ENCODE measurements around the gene HOXA10.

The HOXA10 gene

DNA sequence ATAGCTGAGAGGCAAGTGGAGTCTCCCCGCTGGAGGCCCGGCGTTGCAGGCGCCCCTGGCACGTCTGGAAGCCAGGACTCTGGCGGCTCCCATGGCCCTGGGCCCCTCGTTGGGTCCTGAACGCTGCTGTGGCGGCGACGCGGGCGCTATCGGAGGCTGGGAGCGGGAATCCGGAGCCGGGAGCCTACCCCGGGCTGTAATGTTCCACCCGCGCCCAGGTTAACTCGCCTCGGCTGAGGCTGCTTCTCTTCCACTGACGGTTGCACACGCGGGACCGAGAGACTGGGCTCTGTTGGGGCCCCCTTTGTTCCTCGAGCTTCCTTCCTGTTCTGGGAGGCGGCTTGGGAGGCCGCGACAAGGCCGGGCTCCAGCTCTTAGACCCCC lies 29.3 kb downstream of the HOXA10 start:
- no peak for DNase-seq (ENCODE audit: low spot score)
- TF ChIP-seq, protein P1, sequence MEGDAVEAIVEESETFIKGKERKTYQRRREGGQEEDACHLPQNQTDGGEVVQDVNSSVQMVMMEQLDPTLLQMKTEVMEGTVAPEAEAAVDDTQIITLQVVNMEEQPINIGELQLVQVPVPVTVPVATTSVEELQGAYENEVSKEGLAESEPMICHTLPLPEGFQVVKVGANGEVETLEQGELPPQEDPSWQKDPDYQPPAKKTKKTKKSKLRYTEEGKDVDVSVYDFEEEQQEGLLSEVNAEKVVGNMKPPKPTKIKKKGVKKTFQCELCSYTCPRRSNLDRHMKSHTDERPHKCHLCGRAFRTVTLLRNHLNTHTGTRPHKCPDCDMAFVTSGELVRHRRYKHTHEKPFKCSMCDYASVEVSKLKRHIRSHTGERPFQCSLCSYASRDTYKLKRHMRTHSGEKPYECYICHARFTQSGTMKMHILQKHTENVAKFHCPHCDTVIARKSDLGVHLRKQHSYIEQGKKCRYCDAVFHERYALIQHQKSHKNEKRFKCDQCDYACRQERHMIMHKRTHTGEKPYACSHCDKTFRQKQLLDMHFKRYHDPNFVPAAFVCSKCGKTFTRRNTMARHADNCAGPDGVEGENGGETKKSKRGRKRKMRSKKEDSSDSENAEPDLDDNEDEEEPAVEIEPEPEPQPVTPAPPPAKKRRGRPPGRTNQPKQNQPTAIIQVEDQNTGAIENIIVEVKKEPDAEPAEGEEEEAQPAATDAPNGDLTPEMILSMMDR (IDR thresholded peaks at IDR 0.05; ENCODE audit: extremely low read depth, missing control alignments), result no peak

GRCh38 chr7:27143950-27144780 lies 30.0 kb downstream of the HOXA10 start:
- TF ChIP-seq, protein P1 (IDR thresholded peaks at IDR 0.05; ENCODE audit: extremely low read depth, missing control alignments), result no peak

DNA sequence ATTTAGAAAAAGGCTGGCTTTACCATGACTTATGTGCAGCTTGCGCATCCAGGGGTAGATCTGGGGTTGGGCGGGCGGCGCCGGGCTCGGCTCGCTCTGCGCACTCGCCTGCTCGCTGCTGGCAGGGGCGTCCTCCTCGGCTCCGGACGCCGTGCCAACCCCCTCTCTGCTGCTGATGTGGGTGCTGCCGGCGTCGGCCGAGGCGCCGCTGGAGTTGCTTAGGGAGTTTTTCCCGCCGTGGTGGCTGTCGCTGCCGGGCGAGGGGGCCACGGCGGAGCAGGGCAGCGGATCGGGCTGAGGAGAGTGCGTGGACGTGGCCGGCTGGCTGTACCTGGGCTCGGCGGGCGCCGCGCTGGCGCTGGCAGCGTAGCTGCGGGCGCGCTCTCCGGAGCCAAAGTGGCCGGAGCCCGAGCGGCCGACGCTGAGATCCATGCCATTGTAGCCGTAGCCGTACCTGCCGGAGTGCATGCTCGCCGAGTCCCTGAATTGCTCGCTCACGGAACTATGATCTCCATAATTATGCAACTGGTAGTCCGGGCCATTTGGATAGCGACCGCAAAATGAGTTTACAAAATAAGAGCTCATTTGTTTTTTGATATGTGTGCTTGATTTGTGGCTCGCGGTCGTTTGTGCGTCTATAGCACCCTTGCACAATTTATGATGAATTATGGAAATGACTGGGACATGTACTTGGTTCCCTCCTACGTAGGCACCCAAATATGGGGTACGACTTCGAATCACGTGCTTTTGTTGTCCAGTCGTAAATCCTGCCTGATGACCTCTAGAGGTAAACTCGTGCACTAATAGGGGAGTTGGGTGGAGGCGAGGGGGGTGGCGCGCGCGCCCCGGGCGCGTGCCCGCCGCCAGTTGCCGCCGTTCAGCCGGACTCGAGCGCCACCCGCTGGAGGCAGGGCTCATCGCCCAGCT lies 30.8 kb downstream of the HOXA10 start, which contains the start of gene HOXA5:
Gene HOXA5 (minus strand): TSS at position 659 of the 927 bp plus-strand sequence. CDS start 74 bp downstream, at position 585.
- no peak for DNase-seq (ENCODE audit: low spot score)
- TF ChIP-seq, protein P1 (IDR thresholded peaks at IDR 0.05; ENCODE audit: extremely low read depth, missing control alignments), result no peak

More at GRCh38 chr7:27143950-27144780, 30.0 kb downstream of the HOXA10 start:
- DNase-seq (ENCODE audit: low spot score), result no peak

- TF ChIP-seq, protein P1 (IDR thresholded peaks at IDR 0.05; ENCODE audit: extremely low read depth, missing control alignments), result no peak
- DNase-seq (ENCODE audit: low spot score), result no peak
Measured at GRCh38 chr7:27142580-27143022, 31.5 kb downstream of the HOXA10 start.

- DNase-seq (ENCODE audit: low spot score), result no peak
- TF ChIP-seq, protein P1 (IDR thresholded peaks at IDR 0.05; ENCODE audit: extremely low read depth, missing control alignments), result no peak
Measured at GRCh38 chr7:27141923-27142579, 32.1 kb downstream of the HOXA10 start.

GRCh38 chr7:27141137-27141922 lies 32.8 kb downstream of the HOXA10 start:
- no peak for DNase-seq (ENCODE audit: low spot score)
- TF ChIP-seq, protein P1 (IDR thresholded peaks at IDR 0.05; ENCODE audit: extremely low read depth, missing control alignments), result no peak

All from GM20000 (cell line).